Fibroblast of lung (primary cell): ENCODE measurements around the gene HOXD4. TPM values are rescaled to one million over a fixed set of nuclear protein-coding genes. Genes with fewer than 3 reads are reported as not detected.

ENCODE experiments used
- DNase-seq, 2 donors: peaks; one replicate each; pipeline versions ENCODE4 v3.0.0 to v3.0.0-alpha.2; 2010; ENCODE audit warnings: low read depth in 2 of 2
- H2AFZ ChIP-seq: 2 replicates; pipeline ENCODE4 v1.5.1; 2012; ENCODE audit warnings: low read length, control low read depth, inconsistent platforms
- H3K27ac ChIP-seq: 2 replicates; pipeline ENCODE4 v1.5.1; 2011; ENCODE audit warnings: low read length, control low read depth; ENCODE audit not compliant: insufficient read depth
- H3K27me3 ChIP-seq: 2 replicates; pipeline ENCODE4 v1.5.1; 2011; ENCODE audit warnings: mild to moderate bottlenecking, low read length; ENCODE audit not compliant: control insufficient read depth, insufficient read depth
- H3K36me3 ChIP-seq: 2 replicates; pipeline ENCODE4 v1.5.1; 2011; ENCODE audit warnings: low read length; ENCODE audit not compliant: control insufficient read depth, insufficient read depth
- H3K4me1 ChIP-seq: 2 replicates; pipeline ENCODE4 v1.5.1; 2011; ENCODE audit warnings: low read length; ENCODE audit not compliant: control insufficient read depth, insufficient read depth; ENCODE audit errors: extremely low read depth
- H3K4me2 ChIP-seq: 2 replicates; pipeline ENCODE4 v1.5.1; 2011; ENCODE audit warnings: low read length, control low read depth; ENCODE audit not compliant: insufficient read depth; ENCODE audit errors: extremely low read depth
- H3K4me3 ChIP-seq, 4 experiments: fragments of 200-600 bp in 1 of 4; sonication (generic) in 1 of 4; replicated peaks in 1 of 4; 2 replicates each; pipeline ENCODE4 v1.5.1; 2011 to 2016; ENCODE audit warnings: low read length in 4 of 4, low read depth in 3 of 4, mild to moderate bottlenecking in 3 of 4, control low read depth in 2 of 4, inconsistent platforms in 1 of 4, mixed read lengths in 1 of 4; ENCODE audit not compliant: insufficient read depth in 1 of 4; ENCODE audit errors: control extremely low read depth in 1 of 4
- H3K79me2 ChIP-seq: 2 replicates; pipeline ENCODE4 v1.5.1; 2012; ENCODE audit warnings: mild to moderate bottlenecking, low read length, inconsistent platforms; ENCODE audit not compliant: control insufficient read depth, insufficient read depth
- H3K9ac ChIP-seq: 2 replicates; pipeline ENCODE4 v1.5.1; 2011; ENCODE audit warnings: mild to moderate bottlenecking, low read length, control low read depth; ENCODE audit not compliant: insufficient read depth
- H3K9me3 ChIP-seq: 2 replicates; pipeline ENCODE4 v1.5.1; 2012; ENCODE audit warnings: low read depth, low read length; ENCODE audit not compliant: control insufficient read depth, insufficient read depth
- H4K20me1 ChIP-seq: 2 replicates; pipeline ENCODE4 v1.5.1; 2011; ENCODE audit warnings: low read length; ENCODE audit not compliant: control insufficient read depth, insufficient read depth; ENCODE audit errors: extremely low read depth
- EZH2 ChIP-seq: IDR thresholded peaks from 2 replicates; pipeline ENCODE4 v1.5.1; 2012; ENCODE audit warnings: low read length, control low read depth, mild to moderate bottlenecking; ENCODE audit errors: missing control alignments
- polyA plus RNA-seq, 2 donors: library from polyadenylated mRNA; depleted of rRNA in 1 of 2; stranded (reverse) in 1 of 2; unstranded in 1 of 2; fragments of >200 nt; gene quantifications; 2 replicates each; pipeline ENCODE4 v1.2.1, GENCODE V29; 2011 to 2012; ENCODE audit warnings: missing spikeins in 1 of 2
- total RNA-seq: library from RNA; depleted of rRNA; stranded (reverse); fragments of >200 nt; gene quantifications from 2 replicates; pipeline ENCODE4 v1.2.1, GENCODE V29; 2014
- TF ChIP-seq, protein P1 (sequence below), 2 donors: IDR thresholded peaks in 1 of 2; conservative IDR thresholded peaks in 1 of 2; 1 replicate in 1 of 2; 2 replicates in 1 of 2; pipeline ENCODE4 v1.5.1; 2011 to 2012; ENCODE audit warnings: low read length in 2 of 2, control low read depth in 1 of 2, inconsistent platforms in 1 of 2, low read depth in 1 of 2, mild to moderate bottlenecking in 1 of 2

HOXD4 gene
- total and polyA plus RNA-seq, 2 donors (not counting 1 experiment from before 2014, with no cell fraction given), result not detected

- peak in 1 of 2 donors; percentile 52 for DNase-seq
- Histone ChIP-seq H3K27me3 (peaks cover 56% of the 10 kb centered on the region), H3K36me3 (no peaks in the 10 kb centered on the region)
These were observed 14.9 kb downstream of the HOXD4 start for GRCh38 chr2:176166272-176166671.

GRCh38 chr2:176167398-176167797 is 16.0 kb downstream of the HOXD4 start:
- Histone ChIP-seq H3K36me3 (no peaks in the 10 kb centered on the region), H3K9me3 (no peaks in the 10 kb centered on the region), H4K20me1 (no peaks in the 10 kb centered on the region), H3K4me2 (no peak overlapping the region), H2AFZ (no peak overlapping the region), H3K9ac (no peak overlapping the region), H3K27ac (no peak overlapping the region), H3K4me1 (no peaks in the 10 kb centered on the region), H3K27me3 (peaks cover 52% of the 10 kb centered on the region), H3K4me3 (no peak overlapping the region), H3K79me2 (no peaks in the 10 kb centered on the region)
- peak in 1 of 2 donors; percentile 60 for DNase-seq
- TF ChIP-seq, protein P1, sequence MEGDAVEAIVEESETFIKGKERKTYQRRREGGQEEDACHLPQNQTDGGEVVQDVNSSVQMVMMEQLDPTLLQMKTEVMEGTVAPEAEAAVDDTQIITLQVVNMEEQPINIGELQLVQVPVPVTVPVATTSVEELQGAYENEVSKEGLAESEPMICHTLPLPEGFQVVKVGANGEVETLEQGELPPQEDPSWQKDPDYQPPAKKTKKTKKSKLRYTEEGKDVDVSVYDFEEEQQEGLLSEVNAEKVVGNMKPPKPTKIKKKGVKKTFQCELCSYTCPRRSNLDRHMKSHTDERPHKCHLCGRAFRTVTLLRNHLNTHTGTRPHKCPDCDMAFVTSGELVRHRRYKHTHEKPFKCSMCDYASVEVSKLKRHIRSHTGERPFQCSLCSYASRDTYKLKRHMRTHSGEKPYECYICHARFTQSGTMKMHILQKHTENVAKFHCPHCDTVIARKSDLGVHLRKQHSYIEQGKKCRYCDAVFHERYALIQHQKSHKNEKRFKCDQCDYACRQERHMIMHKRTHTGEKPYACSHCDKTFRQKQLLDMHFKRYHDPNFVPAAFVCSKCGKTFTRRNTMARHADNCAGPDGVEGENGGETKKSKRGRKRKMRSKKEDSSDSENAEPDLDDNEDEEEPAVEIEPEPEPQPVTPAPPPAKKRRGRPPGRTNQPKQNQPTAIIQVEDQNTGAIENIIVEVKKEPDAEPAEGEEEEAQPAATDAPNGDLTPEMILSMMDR (conservative IDR thresholded peaks at IDR 0.05 in 1 of 2, IDR thresholded peaks at IDR 0.05 in 1 of 2; ENCODE audit: low read depth in 1 of 2, low read length in 2 of 2), result no peak
- TF ChIP-seq EZH2, result no peak

More at GRCh38 chr2:176166272-176166671, 14.9 kb downstream of the HOXD4 start:
- Histone ChIP-seq H2AFZ (no peak overlapping the region), H3K4me1 (no peaks in the 10 kb centered on the region), H3K9ac (no peak overlapping the region), H4K20me1 (no peaks in the 10 kb centered on the region), H3K9me3 (no peaks in the 10 kb centered on the region), H3K27ac (no peak overlapping the region), H3K4me3 (no peak overlapping the region), H3K79me2 (no peaks in the 10 kb centered on the region), H3K4me2 (no peak overlapping the region)
- no peak for TF ChIP-seq EZH2
- TF ChIP-seq, protein P1 (conservative IDR thresholded peaks at IDR 0.05 in 1 of 2, IDR thresholded peaks at IDR 0.05 in 1 of 2; ENCODE audit: low read depth in 1 of 2, low read length in 2 of 2), result no peak

GRCh38 chr2:176169181-176169580 is 17.8 kb downstream of the HOXD4 start:
- no peaks in the 10 kb centered on the region for H3K79me2 ChIP-seq
- H3K9me3 ChIP-seq, result no peaks in the 10 kb centered on the region
- H3K4me1 ChIP-seq, result no peaks in the 10 kb centered on the region
- H3K4me3 ChIP-seq, result no peak overlapping the region
- no peak overlapping the region for H3K9ac ChIP-seq
- DNase-seq, result no peak
- no peak overlapping the region for H3K27ac ChIP-seq
- no peaks in the 10 kb centered on the region for H4K20me1 ChIP-seq
- no peak overlapping the region for H3K4me2 ChIP-seq
- H3K36me3 ChIP-seq, result no peaks in the 10 kb centered on the region
- H2AFZ ChIP-seq, result no peak overlapping the region
- peaks cover 47% of the 10 kb centered on the region for H3K27me3 ChIP-seq
- TF ChIP-seq, protein P1 (conservative IDR thresholded peaks at IDR 0.05 in 1 of 2, IDR thresholded peaks at IDR 0.05 in 1 of 2; ENCODE audit: low read depth in 1 of 2, low read length in 2 of 2), result no peak
- TF ChIP-seq EZH2, result no peak
